GM23248 (cell line): Measurements from ENCODE around the gene ERI3. TPM values are rescaled to one million over a fixed set of nuclear protein-coding genes. Genes with fewer than 3 reads are reported as not detected.

Experiments
- DNase-seq: peaks from one replicate; pipeline ENCODE4 v3.0.0-alpha.2; 2015
- H2AFZ ChIP-seq: fragments of 200-600 bp; sonication (generic); 2 replicates; pipeline ENCODE4 v1.6.1; 2016; ENCODE audit warnings: antibody characterized with exemption
- H3F3A ChIP-seq: fragments of 200-600 bp; sonication (generic); 2 replicates; pipeline ENCODE4 v1.6.1; 2016; ENCODE audit warnings: mild to moderate bottlenecking, antibody characterized with exemption, mixed run types; ENCODE audit not compliant: insufficient read depth
- H3K27ac ChIP-seq: fragments of 200-600 bp; sonication (generic); 2 replicates; pipeline ENCODE4 v1.5.1; 2016; ENCODE audit warnings: mild to moderate bottlenecking
- H3K27me3 ChIP-seq: fragments of 200-600 bp; sonication (generic); replicated peaks from 2 replicates; pipeline ENCODE4 v1.6.1; 2016; ENCODE audit warnings: mild to moderate bottlenecking; ENCODE audit not compliant: insufficient read depth
- H3K36me3 ChIP-seq: fragments of 200-600 bp; sonication (generic); 2 replicates; pipeline ENCODE4 v1.6.1; 2016; ENCODE audit warnings: low read depth, mild to moderate bottlenecking
- H3K4me1 ChIP-seq: fragments of 200-600 bp; sonication (generic); 2 replicates; pipeline ENCODE4 v1.6.1; 2016; ENCODE audit warnings: mild to moderate bottlenecking; ENCODE audit not compliant: insufficient read depth
- H3K4me2 ChIP-seq: fragments of 200-600 bp; sonication (generic); one replicate; pipeline ENCODE4 v1.6.1; 2016; ENCODE audit warnings: mild to moderate bottlenecking; ENCODE audit not compliant: unreplicated experiment
- H3K4me3 ChIP-seq: fragments of 200-600 bp; sonication (generic); 2 replicates; pipeline ENCODE4 v1.5.1; 2016; ENCODE audit warnings: mild to moderate bottlenecking
- H3K79me2 ChIP-seq: fragments of 200-600 bp; sonication (generic); 2 replicates; pipeline ENCODE4 v1.6.1; 2016; ENCODE audit warnings: mild to moderate bottlenecking; ENCODE audit not compliant: insufficient read depth
- H3K9ac ChIP-seq: fragments of 200-600 bp; sonication (generic); 2 replicates; pipeline ENCODE4 v1.6.1; 2016; ENCODE audit warnings: mild to moderate bottlenecking
- H3K9me2 ChIP-seq: fragments of 200-600 bp; sonication (generic); 2 replicates; pipeline ENCODE4 v1.6.1; 2016; ENCODE audit warnings: mixed run types, mild to moderate bottlenecking, moderate library complexity; ENCODE audit not compliant: insufficient read depth
- H3K9me3 ChIP-seq: fragments of 200-600 bp; sonication (generic); one replicate; pipeline ENCODE4 v1.6.1; 2017; ENCODE audit warnings: low read depth
- H4K20me1 ChIP-seq: fragments of 200-600 bp; sonication (generic); 2 replicates; pipeline ENCODE4 v1.6.0; 2016; ENCODE audit not compliant: insufficient read depth
- EZH2 ChIP-seq: fragments of 200-600 bp; sonication (generic); IDR thresholded peaks from 2 replicates; pipeline ENCODE4 v1.6.1; 2018; ENCODE audit warnings: antibody characterized with exemption, mild to moderate bottlenecking; ENCODE audit not compliant: insufficient read depth, poor library complexity, severe bottlenecking
- EZH2phosphoT487 ChIP-seq: fragments of 200-600 bp; sonication (generic); IDR thresholded peaks from 2 replicates; pipeline ENCODE4 v1.6.1; 2018; ENCODE audit warnings: antibody characterized with exemption, moderate library complexity, mild to moderate bottlenecking, low read depth; ENCODE audit not compliant: insufficient read depth
- WGBS, 2 experiments: methylation state at CpG; one replicate each; pipeline ENCODE4 v1.1.6; 2015 to 2017; ENCODE audit warnings: low lambda C conversion rate in 2 of 2, low coverage in 1 of 2; ENCODE audit errors: missing lambda C conversion rate in 2 of 2; 5-methylcytosine and 5-hydroxymethylcytosine counted together
- in situ Hi-C: fragments of 300-500 bp; cut with MboI; formaldehyde crosslinking; loops from 2 replicates; pipeline ENCODE4 v1.15.0; 2020
- polyA plus RNA-seq: library from polyadenylated mRNA; unstranded; fragments of >200 nt; fragmentation: Nextera tagmentation; extraction: Ambion mirVana; gene quantifications from 2 replicates; pipeline ENCODE4 v1.2.1, GENCODE V29; 2016
- total RNA-seq: library from RNA; depleted of rRNA; stranded (reverse); fragments of >200 nt; shearing (Covaris generic); gene quantifications from 2 replicates; pipeline ENCODE4 v1.2.3, GENCODE V29; 2014

ERI3 gene
- total and polyA plus RNA-seq, 2 experiments from 2014 or later, result 51.2 to 83.4 TPM

DNA sequence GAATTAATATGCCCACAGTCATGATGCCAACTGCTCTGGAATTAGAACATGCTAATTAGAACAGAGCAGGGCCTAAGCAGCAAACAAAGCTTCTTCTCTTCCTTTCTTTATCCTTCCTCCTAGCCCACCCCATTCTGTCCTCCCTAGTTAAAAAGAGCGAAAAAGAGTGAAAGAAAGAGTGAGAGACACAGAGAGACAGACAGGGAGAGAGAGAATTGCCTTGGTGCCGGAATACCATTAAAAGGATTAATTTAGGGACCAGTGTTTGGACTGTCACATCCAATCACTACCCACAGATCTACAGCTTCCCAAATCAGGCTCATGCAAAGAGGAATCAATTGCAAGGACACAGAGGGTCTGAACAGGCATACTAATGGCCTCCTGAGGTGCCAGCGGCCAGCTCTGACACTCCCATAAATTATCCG is 7.0 kb downstream of the ERI3 start:
- Histone ChIP-seq H3K9me2 (no peaks in the 10 kb centered on the region), H3K36me3 (no peaks in the 10 kb centered on the region), H3K9me3 (no peaks in the 10 kb centered on the region), H4K20me1 (peaks cover 5% of the 10 kb centered on the region; the same call in 1 of the 2 replicates), H3K27ac (peak overlapping the region; percentile 65), H3F3A (peaks cover 26% of the 10 kb centered on the region), H3K4me3 (no peak overlapping the region), H3K79me2 (peaks cover 85% of the 10 kb centered on the region), H3K27me3 (no peaks in the 10 kb centered on the region), H3K4me1 (peaks cover 17% of the 10 kb centered on the region), H2AFZ (no peak overlapping the region), H3K4me2 (peak overlapping the region; percentile 27), H3K9ac (peak overlapping the region; percentile 45)
- DNase-seq, result no peak
- in situ Hi-C loops, result no loop called here
- TF ChIP-seq EZH2phosphoT487 (no peak), EZH2 (no peak)
- 96 to 97% methylated on average over 4 of the region's 4 CpGs for WGBS, 2 experiments

DNA sequence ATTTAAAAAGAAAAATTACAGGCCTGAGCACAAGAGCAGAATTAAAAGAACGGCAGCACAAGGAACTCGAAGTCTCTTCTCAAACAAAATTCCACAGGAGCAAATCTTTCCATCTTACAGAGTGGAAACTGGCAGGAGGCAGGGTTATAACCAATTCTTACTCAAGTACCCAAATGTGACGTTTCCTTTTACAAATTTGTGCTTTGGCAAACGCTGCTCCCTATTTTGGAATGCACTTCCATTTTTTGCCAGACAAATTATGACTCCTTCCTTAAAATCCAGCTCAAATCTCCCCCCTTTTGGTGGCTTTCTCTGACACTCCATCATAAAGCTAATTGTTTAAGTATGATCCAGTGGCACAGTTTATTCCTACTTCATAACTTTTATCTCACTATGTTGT is 7.8 kb downstream of the ERI3 start:
- H3K9ac ChIP-seq, result peak overlapping the region; percentile 45
- peak overlapping the region; percentile 0; the same call in 1 of the 2 replicates for H3K4me3 ChIP-seq
- no peaks in the 10 kb centered on the region for H3K9me2 ChIP-seq
- H2AFZ ChIP-seq, result 0 out of 2 replicates have a peak overlapping the region, but pooled peaks have one; percentile 4
- no peaks in the 10 kb centered on the region for H3K36me3 ChIP-seq
- peaks cover 5% of the 10 kb centered on the region; the same call in 1 of the 2 replicates for H4K20me1 ChIP-seq
- no peaks in the 10 kb centered on the region for H3K27me3 ChIP-seq
- in situ Hi-C loops, result no loop called here
- H3F3A ChIP-seq, result peaks cover 26% of the 10 kb centered on the region
- peak overlapping the region; percentile 27 for H3K4me2 ChIP-seq
- 4% methylated on average over 4 of the region's 4 CpGs for WGBS, 2 experiments
- TF ChIP-seq EZH2 (no peak), EZH2phosphoT487 (no peak)
- DNase-seq, result peak; percentile 86
- no peaks in the 10 kb centered on the region for H3K9me3 ChIP-seq
- peaks cover 83% of the 10 kb centered on the region for H3K79me2 ChIP-seq
- peak overlapping the region; percentile 65 for H3K27ac ChIP-seq
- H3K4me1 ChIP-seq, result peaks cover 17% of the 10 kb centered on the region

DNA sequence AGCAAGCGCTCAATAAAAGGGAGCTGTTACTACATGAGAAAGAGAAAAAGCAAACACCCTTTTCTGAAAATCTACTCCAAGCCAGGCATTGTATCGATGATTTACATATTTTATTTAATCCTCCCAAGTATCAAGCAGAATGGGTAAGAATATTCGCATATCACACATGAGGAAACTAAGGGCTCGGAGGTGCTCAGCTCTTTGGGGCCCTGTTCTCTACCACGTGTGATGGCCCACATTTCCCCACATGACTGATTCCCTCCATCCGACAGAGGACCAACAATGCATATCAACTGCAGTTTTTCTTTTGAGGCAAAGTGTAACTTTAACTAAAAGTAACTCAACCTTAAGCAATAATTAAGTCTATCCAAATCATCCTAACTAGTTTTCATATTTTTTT is 8.2 kb downstream of the ERI3 start:
- Histone ChIP-seq H3K4me2 (peak overlapping the region; percentile 27), H3K36me3 (no peaks in the 10 kb centered on the region), H3K4me3 (peak overlapping the region; percentile 0; the same call in 1 of the 2 replicates), H3K79me2 (peaks cover 83% of the 10 kb centered on the region), H3K9me2 (no peaks in the 10 kb centered on the region), H2AFZ (no peak overlapping the region), H3K27ac (peak overlapping the region; percentile 65), H3K4me1 (peaks cover 17% of the 10 kb centered on the region), H3K9me3 (no peaks in the 10 kb centered on the region), H4K20me1 (peaks cover 5% of the 10 kb centered on the region; the same call in 1 of the 2 replicates), H3F3A (peaks cover 26% of the 10 kb centered on the region), H3K27me3 (no peaks in the 10 kb centered on the region), H3K9ac (peak overlapping the region; percentile 45)
- TF ChIP-seq EZH2phosphoT487 (no peak), EZH2 (no peak)
- 72 to 73% methylated on average over 6 of the region's 6 CpGs for WGBS, 2 experiments
- DNase-seq, result no peak
- in situ Hi-C loops, result no loop called here

DNA sequence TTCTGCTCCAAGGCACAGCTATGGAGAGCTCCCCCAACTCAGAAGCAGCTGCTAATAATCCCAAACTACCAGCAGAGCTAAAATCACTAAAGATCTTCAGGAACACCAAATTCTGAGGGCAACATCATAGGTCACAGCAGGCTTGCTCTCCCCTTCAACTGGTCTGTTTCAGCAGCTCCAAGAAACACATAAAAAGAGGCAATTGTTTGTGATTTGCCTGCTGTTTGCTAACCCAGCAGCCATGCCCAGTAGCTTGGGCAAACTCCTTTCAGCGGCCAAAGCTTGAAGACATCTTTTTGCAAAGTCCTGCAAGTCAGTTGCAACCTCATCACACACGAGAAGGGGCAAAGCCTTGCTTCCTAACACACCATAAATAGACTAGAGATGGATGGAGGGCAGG is 8.9 kb downstream of the ERI3 start:
- H4K20me1 ChIP-seq, result peaks cover 5% of the 10 kb centered on the region; the same call in 1 of the 2 replicates
- H3K9ac ChIP-seq, result no peak overlapping the region
- H3K4me1 ChIP-seq, result peaks cover 17% of the 10 kb centered on the region
- no peak for DNase-seq
- H3K9me2 ChIP-seq, result no peaks in the 10 kb centered on the region
- H2AFZ ChIP-seq, result no peak overlapping the region
- 76 to 82% methylated on average over 2 of the region's 2 CpGs for WGBS, 2 experiments
- no peaks in the 10 kb centered on the region for H3K9me3 ChIP-seq
- H3K27ac ChIP-seq, result no peak overlapping the region
- peaks cover 26% of the 10 kb centered on the region for H3F3A ChIP-seq
- TF ChIP-seq EZH2phosphoT487 (no peak), EZH2 (no peak)
- no peak overlapping the region for H3K4me2 ChIP-seq
- no peak overlapping the region for H3K4me3 ChIP-seq
- no peaks in the 10 kb centered on the region for H3K27me3 ChIP-seq
- in situ Hi-C loops, result no loop called here
- no peaks in the 10 kb centered on the region for H3K36me3 ChIP-seq
- peaks cover 83% of the 10 kb centered on the region for H3K79me2 ChIP-seq
